Activated naive CD4-positive, alpha-beta T cell treated with Interleukin-2 at 50 U/mL for 16 hours (primary cell): ENCODE measurements around the gene SPRED1.
"Not testable (repeated sequence)": the region's sequence is repeated elsewhere in the genome, so short reads cannot be mapped to it uniquely, and the experiment has no call there.

Experiments
- DNase-seq: peaks from one replicate; pipeline ENCODE4 v3.0.0-alpha.2; 2020

Gene SPRED1

GRCh38 chr15:38237021-38237420 is 15.6 kb upstream of the SPRED1 start:
- DNase-seq: not testable (repeated sequence)

GRCh38 chr15:38238311-38238710 is 14.3 kb upstream of the SPRED1 start:
- DNase-seq: no peak

- no peak for DNase-seq
These were observed 10.6 kb upstream of the SPRED1 start for GRCh38 chr15:38242055-38242454.

GRCh38 chr15:38243278-38244055 is 9.2 kb upstream of the SPRED1 start:
- no peak for DNase-seq

- DNase-seq: no peak
These were observed 5.3 kb upstream of the SPRED1 start for GRCh38 chr15:38247336-38247735.

- DNase-seq: peak; percentile 1
These were observed 730 bp downstream of the SPRED1 start for GRCh38 chr15:38253351-38253781.

- DNase-seq: peak; percentile 12
These were observed 1.6 kb downstream of the SPRED1 start for GRCh38 chr15:38254051-38254883.

- DNase-seq: no peak
These were observed 3.1 kb downstream of the SPRED1 start for GRCh38 chr15:38255690-38256089.

- no peak for DNase-seq
These were observed 5.0 kb downstream of the SPRED1 start for GRCh38 chr15:38257676-38258075.

- DNase-seq: no peak
These were observed 6.5 kb downstream of the SPRED1 start for GRCh38 chr15:38259134-38259533.

GRCh38 chr15:38260077-38260476 is 7.4 kb downstream of the SPRED1 start:
- DNase-seq: no peak

- DNase-seq: no peak
These were observed 10.6 kb downstream of the SPRED1 start for GRCh38 chr15:38263251-38263650.

- DNase-seq: no peak
These were observed 11.4 kb downstream of the SPRED1 start for GRCh38 chr15:38263996-38264395.

- DNase-seq: no peak
These were observed 13.8 kb downstream of the SPRED1 start for GRCh38 chr15:38266247-38266986.

- no peak for DNase-seq
These were observed 14.9 kb downstream of the SPRED1 start for GRCh38 chr15:38267421-38268022.

- no peak for DNase-seq
These were observed 18.5 kb downstream of the SPRED1 start for GRCh38 chr15:38271144-38271543.

- no peak for DNase-seq
These were observed 19.3 kb downstream of the SPRED1 start for GRCh38 chr15:38271895-38272294.

GRCh38 chr15:38272431-38272830 is 19.8 kb downstream of the SPRED1 start:
- DNase-seq: not testable (repeated sequence)

GRCh38 chr15:38274135-38274534 is 21.5 kb downstream of the SPRED1 start:
- no peak for DNase-seq

- no peak for DNase-seq
These were observed 23.3 kb downstream of the SPRED1 start for GRCh38 chr15:38275959-38276358.

- DNase-seq: not testable (repeated sequence)
These were observed 24.6 kb downstream of the SPRED1 start for GRCh38 chr15:38277281-38277680.

- DNase-seq: no peak
These were observed 28.4 kb downstream of the SPRED1 start for GRCh38 chr15:38281031-38281430.

GRCh38 chr15:38283010-38283409 is 30.4 kb downstream of the SPRED1 start:
- no peak for DNase-seq
